ENCODE measurements around the gene SREK1. TPM values are rescaled to one million over a fixed set of nuclear protein-coding genes. Genes with fewer than 3 reads are reported as not detected.

Gene SREK1
- total RNA-seq, 4 donors from 2014 or later, result 124 to 236 (median 192) TPM

DNA sequence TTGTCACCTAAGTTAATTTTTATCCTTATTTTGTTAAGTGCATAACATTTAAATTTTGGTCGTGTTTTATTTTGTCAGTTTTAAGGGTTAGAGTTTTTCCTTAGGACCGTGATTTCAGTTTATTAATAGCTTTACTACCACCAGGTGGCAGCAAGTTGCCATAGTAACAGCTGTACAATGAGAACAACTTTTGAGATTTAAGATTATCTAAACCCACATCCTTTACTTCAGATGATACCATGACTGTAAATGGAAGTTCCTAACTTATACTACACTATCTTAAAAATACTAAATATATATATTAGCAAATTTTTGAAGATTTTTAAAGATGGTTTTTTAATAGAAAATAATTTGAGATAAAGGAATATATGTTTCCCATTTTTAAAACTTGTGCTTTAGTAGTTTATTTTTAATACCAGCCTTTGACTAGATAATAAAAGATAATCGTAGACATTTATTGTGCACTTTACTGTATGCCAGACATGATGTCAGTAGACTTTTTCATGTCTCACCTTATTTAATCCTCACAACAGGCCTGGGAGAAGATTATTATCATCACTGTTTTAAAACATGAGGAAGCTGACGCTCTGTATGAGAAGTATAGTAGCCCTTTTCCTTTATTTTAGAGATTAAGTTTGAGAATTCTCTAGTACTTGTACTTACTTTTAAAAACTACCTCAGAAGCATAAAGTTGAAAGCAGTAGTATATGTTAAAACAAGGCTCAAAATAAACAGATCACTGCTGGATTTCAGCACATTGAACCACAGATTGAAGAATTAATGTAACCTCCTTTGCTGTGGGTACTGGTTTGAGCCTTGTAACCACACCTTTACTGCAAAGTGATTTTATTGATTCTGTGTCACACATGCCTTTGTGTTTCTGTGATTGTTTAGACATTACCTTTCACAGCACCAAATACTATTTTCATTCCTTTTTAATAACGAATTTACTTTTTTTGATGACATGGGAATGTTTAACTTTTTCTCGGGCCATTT lies 27.5 kb downstream of the SREK1 start:
- intact Hi-C loops (cut with DNase I), result no loop called here

DNA sequence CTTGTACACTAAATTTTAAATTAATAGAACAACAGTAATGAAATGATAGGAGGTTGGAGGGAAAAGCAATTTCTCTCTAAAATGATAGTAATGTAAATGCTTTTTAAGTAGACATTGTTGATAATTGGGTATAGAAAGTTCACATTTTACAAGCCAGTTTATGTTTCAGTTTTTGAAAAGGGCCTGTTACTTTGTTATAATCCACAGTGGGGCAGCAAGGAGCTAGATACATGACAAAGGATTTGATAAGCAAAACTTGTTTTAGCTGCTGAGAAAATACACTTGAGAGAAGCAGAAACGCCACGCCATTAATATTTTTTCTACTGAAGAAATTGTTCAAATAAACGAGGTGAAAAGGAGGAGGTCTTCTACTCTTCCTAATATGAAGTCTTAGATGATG lies 30.2 kb downstream of the SREK1 start:
- Histone ChIP-seq H3K4me3 (replicated peaks in 1 of 3) (no peak overlapping the region), H3K9me3 (no peaks in the 10 kb centered on the region)
- 26 to 30% methylated on average over 3 of the region's 3 CpGs for whole genome bisulfite sequencing, 2 donors

More for the DNA sequence above, 27.5 kb downstream of the SREK1 start:
- TF ChIP-seq, protein P1, sequence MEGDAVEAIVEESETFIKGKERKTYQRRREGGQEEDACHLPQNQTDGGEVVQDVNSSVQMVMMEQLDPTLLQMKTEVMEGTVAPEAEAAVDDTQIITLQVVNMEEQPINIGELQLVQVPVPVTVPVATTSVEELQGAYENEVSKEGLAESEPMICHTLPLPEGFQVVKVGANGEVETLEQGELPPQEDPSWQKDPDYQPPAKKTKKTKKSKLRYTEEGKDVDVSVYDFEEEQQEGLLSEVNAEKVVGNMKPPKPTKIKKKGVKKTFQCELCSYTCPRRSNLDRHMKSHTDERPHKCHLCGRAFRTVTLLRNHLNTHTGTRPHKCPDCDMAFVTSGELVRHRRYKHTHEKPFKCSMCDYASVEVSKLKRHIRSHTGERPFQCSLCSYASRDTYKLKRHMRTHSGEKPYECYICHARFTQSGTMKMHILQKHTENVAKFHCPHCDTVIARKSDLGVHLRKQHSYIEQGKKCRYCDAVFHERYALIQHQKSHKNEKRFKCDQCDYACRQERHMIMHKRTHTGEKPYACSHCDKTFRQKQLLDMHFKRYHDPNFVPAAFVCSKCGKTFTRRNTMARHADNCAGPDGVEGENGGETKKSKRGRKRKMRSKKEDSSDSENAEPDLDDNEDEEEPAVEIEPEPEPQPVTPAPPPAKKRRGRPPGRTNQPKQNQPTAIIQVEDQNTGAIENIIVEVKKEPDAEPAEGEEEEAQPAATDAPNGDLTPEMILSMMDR (IDR thresholded peaks at IDR 0.05), result peak; percentile 15 to 68 (median 43)
- no peak for TF ChIP-seq POLR2A (IDR thresholded peaks at IDR 0.05)
- Histone ChIP-seq H3K27ac (no peak overlapping the region), H3K36me3 (peaks cover 5 to 8% of the 10 kb centered on the region in 2 donors), H3K4me3 (replicated peaks in 1 of 3) (no peak overlapping the region), H3K4me1 (peaks cover 0 to 8% of the 10 kb centered on the region in 2 donors), H3K27me3 (no peaks in the 10 kb centered on the region), H3K9me3 (no peaks in the 10 kb centered on the region)
- WGBS, 2 donors, result 63 to 67% methylated on average over 6 of the region's 6 CpGs
- peak; percentile 36 to 37 for DNase-seq

DNA sequence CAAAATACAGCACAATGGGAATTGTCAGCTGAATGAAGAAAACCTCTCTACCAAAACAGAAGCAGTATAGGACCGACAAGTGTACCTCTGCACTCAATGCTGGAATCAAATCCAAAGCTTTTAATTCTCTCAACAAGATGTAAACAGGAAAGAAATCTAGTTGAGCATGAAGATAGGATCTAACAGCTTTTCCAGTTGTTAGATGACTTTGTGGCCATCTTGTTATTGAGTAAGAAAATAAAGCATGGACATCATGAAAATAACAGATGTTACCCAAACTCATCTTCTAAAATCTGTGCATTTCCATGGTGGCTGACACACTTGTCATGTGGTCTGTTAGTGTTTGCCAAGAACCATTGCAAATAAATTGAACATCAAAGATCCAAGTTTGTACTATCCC lies 34.7 kb downstream of the SREK1 start:
- H3K27me3 ChIP-seq, result no peaks in the 10 kb centered on the region
- H3K27ac ChIP-seq, result no peak overlapping the region
- H3K36me3 ChIP-seq, result peaks cover 12 to 25% of the 10 kb centered on the region in 2 donors
- 71 to 76% methylated on average over 1 of the region's 1 CpG for WGBS, 2 donors
- no peak for TF ChIP-seq POLR2A (IDR thresholded peaks at IDR 0.05)
- TF ChIP-seq, protein P1 (IDR thresholded peaks at IDR 0.05), result no peak
- intact Hi-C loops (cut with DNase I), result no loop called here
- no peak for DNase-seq
- peaks cover 0 to 8% of the 10 kb centered on the region in 2 donors for H3K4me1 ChIP-seq
- no peaks in the 10 kb centered on the region for H3K9me3 ChIP-seq
- no peak overlapping the region for H3K4me3 ChIP-seq (replicated peaks in 1 of 3)

More for the DNA sequence above, 30.2 kb downstream of the SREK1 start:
- H3K27ac ChIP-seq, result peak overlapping the region in 2 of 3 donors; percentile 27 to 55
- no peak for DNase-seq
- peaks cover 0 to 8% of the 10 kb centered on the region in 2 donors for H3K4me1 ChIP-seq
- no peaks in the 10 kb centered on the region for H3K27me3 ChIP-seq
- intact Hi-C loops (cut with DNase I), result no loop called here
- TF ChIP-seq POLR2A (IDR thresholded peaks at IDR 0.05), result no peak
- TF ChIP-seq, protein P1 (IDR thresholded peaks at IDR 0.05), result peak in 5 of 6 experiments; percentile 22 to 82 (median 54)
- H3K36me3 ChIP-seq, result peaks cover 20% of the 10 kb centered on the region in 2 donors

DNA sequence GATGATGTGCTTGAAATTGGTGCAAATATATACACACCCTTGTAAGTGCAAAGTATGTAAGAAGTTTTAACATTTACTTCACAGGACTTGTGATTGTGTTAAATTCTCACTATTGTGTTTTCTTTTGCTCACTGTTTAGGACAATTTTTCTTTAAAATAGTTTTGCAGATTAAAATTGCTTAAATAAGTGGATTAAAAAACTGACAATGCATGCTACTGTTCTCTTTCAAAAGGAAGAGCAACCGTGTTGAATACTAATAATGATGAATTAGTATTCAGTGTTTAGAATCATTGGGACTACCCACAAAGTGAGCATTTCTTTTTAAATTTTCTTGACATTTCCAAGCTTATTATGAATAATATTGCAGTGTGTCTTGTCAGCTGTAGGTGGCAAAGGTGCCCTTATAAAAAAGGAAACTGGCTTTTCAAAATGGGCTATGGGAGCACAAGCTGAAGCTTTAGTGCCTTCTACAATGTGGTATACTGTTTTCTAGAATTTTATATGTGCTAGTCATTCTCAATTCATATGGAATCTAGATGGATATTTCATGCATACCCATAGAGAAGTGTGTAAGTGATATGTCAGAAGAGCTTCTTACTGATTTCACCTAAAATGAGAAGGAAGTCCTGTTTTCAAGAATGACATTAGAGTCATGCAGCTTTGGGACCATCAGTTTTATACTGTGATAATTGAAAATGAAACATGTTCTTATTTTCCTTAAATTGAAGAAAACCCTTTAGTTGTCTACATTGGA lies 35.4 kb downstream of the SREK1 start:
- Histone ChIP-seq H3K27me3 (no peaks in the 10 kb centered on the region), H3K9me3 (no peaks in the 10 kb centered on the region), H3K4me1 (peaks cover 0 to 8% of the 10 kb centered on the region in 2 donors), H3K27ac (no peak overlapping the region), H3K36me3 (peaks cover 12 to 25% of the 10 kb centered on the region in 2 donors), H3K4me3 (replicated peaks in 1 of 3) (no peak overlapping the region)
- DNase-seq, result no peak
- WGBS, 2 donors, result 89% methylated on average over 1 of the region's 1 CpG
- intact Hi-C loops (cut with DNase I), result no loop called here
- TF ChIP-seq, protein P1 (IDR thresholded peaks at IDR 0.05), result no peak
- no peak for TF ChIP-seq POLR2A (IDR thresholded peaks at IDR 0.05)
